IMR-90 (cell line): ENCODE data around the gene CD9. TPM values are rescaled to one million over a fixed set of nuclear protein-coding genes. Genes with fewer than 3 reads are reported as not detected.

Experiments
- ATAC-seq: fragments of 200-7000 bp; cut with Tn5 transposase; 2 replicates; pipeline ENCODE4 v1.9.1; 2020; ENCODE audit warnings: low read depth, mild to moderate bottlenecking, moderate library complexity
- BruUV-seq: library from RNA; stranded (reverse); fragments of 400-500 nt; replicated peaks from 2 replicates; lab custom pipeline; 2021; lab: Mats Ljungman, UMichigan
- CTCF ChIA-PET: fragments of 300-600 bp; formaldehyde crosslinking; extraction: SDS; loops from one replicate; lab custom pipeline; 2021; ENCODE audit warnings: antibody characterized with exemption; lab: Yijun Ruan, JAX
- POLR2A ChIA-PET: fragments of 300-600 bp; sonication (Branson Sonifier 250); formaldehyde crosslinking; loops from one replicate; lab custom pipeline; 2022; ENCODE audit warnings: antibody characterized with exemption; ENCODE audit not compliant: unreplicated experiment; lab: Charles Lee
- DNase-seq: peaks from one replicate; pipeline ENCODE4 v3.0.0; 2013
- H2AFZ ChIP-seq: replicated peaks from 2 replicates; pipeline ENCODE3; 2013; ENCODE audit warnings: low read length, mild to moderate bottlenecking; ENCODE audit not compliant: poor library complexity
- H2AK5ac ChIP-seq: 2 replicates; pipeline ENCODE4 v1.6.1; 2013; ENCODE audit warnings: low read depth, low read length, inconsistent platforms
- H2AK9ac ChIP-seq: replicated peaks from 2 replicates; pipeline ENCODE3; 2013; ENCODE audit warnings: mild to moderate bottlenecking, low read depth, low read length, moderate library complexity; ENCODE audit not compliant: poor library complexity
- H2BK120ac ChIP-seq: 2 replicates; pipeline ENCODE4 v1.6.1; 2013; ENCODE audit warnings: low read depth, low read length, inconsistent platforms
- H2BK15ac ChIP-seq: 3 replicates; pipeline ENCODE4 v1.6.1; 2013; ENCODE audit warnings: low read depth, low read length, inconsistent platforms
- H2BK20ac ChIP-seq: 2 replicates; pipeline ENCODE4 v1.6.1; 2013; ENCODE audit warnings: low read depth, mild to moderate bottlenecking, inconsistent platforms, low read length, moderate library complexity
- H2BK5ac ChIP-seq: 2 replicates; pipeline ENCODE4 v1.6.1; 2013; ENCODE audit warnings: mild to moderate bottlenecking, low read depth, low read length, inconsistent platforms; ENCODE audit not compliant: poor library complexity, severe bottlenecking
- H3K14ac ChIP-seq: replicated peaks from 2 replicates; pipeline ENCODE4 v1.6.1; 2013; ENCODE audit warnings: low read depth, low read length, inconsistent platforms
- H3K18ac ChIP-seq: 2 replicates; pipeline ENCODE4 v1.6.1; 2013; ENCODE audit warnings: low read depth, low read length, control low read depth
- H3K23ac ChIP-seq: 2 replicates; pipeline ENCODE4 v1.6.1; 2013; ENCODE audit warnings: low read depth, low read length, inconsistent platforms
- H3K27ac ChIP-seq: 2 replicates; pipeline ENCODE4 v1.5.1; 2013; ENCODE audit warnings: mild to moderate bottlenecking, control low read depth, low read length; ENCODE audit not compliant: insufficient read depth
- H3K27me3 ChIP-seq: 2 replicates; pipeline ENCODE4 v1.6.1; 2013; ENCODE audit warnings: low read length; ENCODE audit not compliant: control insufficient read depth, insufficient read depth
- H3K36me3 ChIP-seq: 2 replicates; pipeline ENCODE4 v1.6.1; 2013; ENCODE audit warnings: low read length, mixed read lengths; ENCODE audit not compliant: control insufficient read depth, insufficient read depth
- H3K4ac ChIP-seq: 2 replicates; pipeline ENCODE4 v1.6.1; 2013; ENCODE audit warnings: low read depth, low read length, inconsistent platforms
- H3K4me1 ChIP-seq: 2 replicates; pipeline ENCODE4 v1.6.1; 2013; ENCODE audit warnings: low read length, mixed read lengths; ENCODE audit not compliant: control insufficient read depth, insufficient read depth
- H3K4me2 ChIP-seq: 2 replicates; pipeline ENCODE4 v1.6.1; 2013; ENCODE audit warnings: low read depth, mild to moderate bottlenecking, control low read depth, low read length, moderate library complexity
- H3K4me3 ChIP-seq: 2 replicates; pipeline ENCODE4 v1.5.1; 2013; ENCODE audit warnings: low read depth, mild to moderate bottlenecking, control low read depth, low read length, moderate library complexity; ENCODE audit not compliant: insufficient read depth
- H3K56ac ChIP-seq: 2 replicates; pipeline ENCODE4 v1.6.1; 2013; ENCODE audit warnings: low read length, inconsistent platforms; ENCODE audit not compliant: insufficient read depth; ENCODE audit errors: extremely low read depth
- H3K79me1 ChIP-seq, 2 experiments: 2 replicates each; pipeline ENCODE4 v1.6.1; 2013; ENCODE audit warnings: low read length in 2 of 2, inconsistent platforms in 1 of 2, low read depth in 1 of 2
- H3K9ac ChIP-seq: 2 replicates; pipeline ENCODE4 v1.6.1; 2013; ENCODE audit warnings: low read depth, low read length, control low read depth
- H3K9me1 ChIP-seq: 2 replicates; pipeline ENCODE4 v1.6.1; 2013; ENCODE audit warnings: low read length, inconsistent platforms; ENCODE audit not compliant: insufficient read depth
- H3K9me3 ChIP-seq: 2 replicates; pipeline ENCODE4 v1.6.1; 2013; ENCODE audit warnings: low read length; ENCODE audit not compliant: control insufficient read depth, insufficient read depth
- H4K20me1 ChIP-seq: 2 replicates; pipeline ENCODE4 v1.6.1; 2013; ENCODE audit warnings: low read length, inconsistent platforms; ENCODE audit not compliant: insufficient read depth
- H4K5ac ChIP-seq: 2 replicates; pipeline ENCODE4 v1.6.1; 2013; ENCODE audit warnings: mild to moderate bottlenecking, low read depth, low read length, control low read depth
- H4K8ac ChIP-seq, 2 experiments: 2 replicates each; pipeline ENCODE4 v1.6.1; 2013; ENCODE audit warnings: low read depth in 2 of 2, low read length in 2 of 2, control low read depth in 1 of 2, inconsistent platforms in 1 of 2
- H4K91ac ChIP-seq: 2 replicates; pipeline ENCODE4 v1.6.1; 2013; ENCODE audit warnings: low read depth, low read length, inconsistent platforms; ENCODE audit not compliant: insufficient read depth
- BHLHE40 ChIP-seq: fragments of 150-350 bp; IDR thresholded peaks from 2 replicates; pipeline ENCODE4 v1.6.1; 2016; ENCODE audit warnings: mild to moderate bottlenecking, low read depth, low read length
- CEBPB ChIP-seq: IDR thresholded peaks from 2 replicates; pipeline ENCODE4 v1.6.1; 2012; ENCODE audit warnings: low read depth, low read length, improper control_type of control experiment
- FOS ChIP-seq: fragments of 150-350 bp; IDR thresholded peaks from 2 replicates; pipeline ENCODE4 v1.6.1; 2016; ENCODE audit warnings: low read depth, low read length
- MXI1 ChIP-seq: IDR thresholded peaks from 2 replicates; pipeline ENCODE4 v1.6.1; 2012; ENCODE audit warnings: low read depth, mild to moderate bottlenecking, low read length, moderate library complexity, borderline replicate concordance
- RAD21 ChIP-seq: IDR thresholded peaks from 2 replicates; pipeline ENCODE4 v1.6.1; 2012; ENCODE audit warnings: low read length, improper control_type of control experiment
- SMC3 ChIP-seq: fragments of 150-350 bp; IDR thresholded peaks from 2 replicates; pipeline ENCODE4 v1.6.1; 2016; ENCODE audit warnings: low read depth, mild to moderate bottlenecking, antibody characterized with exemption, low read length, moderate library complexity
- WGBS, 2 experiments: methylation state at CpG; one replicate each; pipeline versions ENCODE4 v1.1.5 to v1.1.7; 2013; ENCODE audit warnings: missing lambda C conversion rate in 2 of 2; ENCODE audit not compliant: insufficient read length in 1 of 2; ENCODE audit errors: extremely low coverage in 2 of 2; 5-methylcytosine and 5-hydroxymethylcytosine counted together
- dilution Hi-C: fragments of 300-500 bp; cut with HindIII; formaldehyde crosslinking; loops from one replicate; pipeline ENCODE4 v1.14.3; 2018; ENCODE audit warnings: low sequenced_read_pairs; ENCODE audit not compliant: unreplicated experiment
- in situ Hi-C: fragments of 300-500 bp; cut with MboI; formaldehyde crosslinking; loops from 3 replicates; pipeline ENCODE4 v1.14.3; 2019; ENCODE audit warnings: low sequenced_read_pairs, inconsistent platforms, mixed read lengths
- intact Hi-C: fragments of 100-400 bp; cut with micrococcal nuclease; formaldehyde crosslinking; loops from 2 replicates; pipeline ENCODE4 v1.10.0; 2022
- polyA plus RNA-seq, 3 experiments: library from polyadenylated mRNA; depleted of rRNA; stranded (reverse); fragments of >200 nt; gene quantifications; 2 replicates each; pipeline ENCODE4 v1.2.3, GENCODE V29; 2012; ENCODE audit warnings: low replicate concordance in 1 of 3
- total RNA-seq: library from RNA; depleted of rRNA; stranded (reverse); fragments of >200 nt; gene quantifications from 2 replicates; pipeline ENCODE4 v1.2.3, GENCODE V29; 2012
- TF ChIP-seq, protein P1 (sequence below): fragments of 150-350 bp; IDR thresholded peaks from 2 replicates; pipeline ENCODE4 v1.6.1; 2017; ENCODE audit warnings: mild to moderate bottlenecking, antibody characterized with exemption, low read length, low read depth

Gene CD9
- total and polyA plus RNA-seq, 2 of the 4 experiments (the other 2 are of a cell fraction): 48.8 to 70.9 TPM

DNA sequence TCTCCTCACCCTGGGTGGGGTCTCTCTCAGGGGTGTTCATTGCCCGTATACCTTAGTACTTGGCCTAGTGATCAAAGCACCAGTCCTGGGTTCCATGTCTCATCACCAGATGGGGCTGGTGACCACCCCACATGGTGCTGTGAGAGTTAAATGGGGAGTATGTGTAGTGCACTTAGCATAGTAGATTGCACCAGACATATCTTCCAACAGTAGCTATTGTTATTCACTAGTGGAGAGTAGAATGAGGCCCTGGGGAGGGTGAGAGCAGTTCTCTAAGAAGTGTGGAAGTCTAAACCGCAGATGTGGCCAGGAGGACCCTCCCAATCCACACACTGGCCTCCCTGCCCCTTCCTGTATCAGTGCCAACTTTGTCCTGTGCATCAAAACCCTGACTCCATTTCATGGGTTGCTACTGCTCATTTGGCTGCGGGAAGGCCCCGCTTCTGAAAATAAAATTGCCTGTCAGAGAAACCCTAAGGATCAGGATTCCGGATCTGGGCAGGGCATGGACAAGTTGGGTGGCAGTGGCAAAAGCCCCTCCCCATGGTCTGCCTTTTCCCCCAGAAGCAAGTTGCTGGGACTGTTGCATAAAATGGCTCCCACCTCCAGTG is 4.4 kb downstream of the CD9 start:
- no peak overlapping the region for H3K4me2 ChIP-seq
- H2AK9ac ChIP-seq: peak overlapping the region; percentile 7
- H4K20me1 ChIP-seq: peaks cover 12% of the 10 kb centered on the region; the same call in 1 of the 2 replicates
- H2BK15ac ChIP-seq: no peak overlapping the region
- H3K4ac ChIP-seq: peak overlapping the region; percentile 67; the same call in 1 of the 2 replicates
- DNase-seq: no peak
- no peak overlapping the region for H2BK20ac ChIP-seq
- dilution Hi-C loops (no loop called here), intact Hi-C loops (no loop called here), in situ Hi-C loops (loop anchor here (5.0 kb wide), 1 partner anchor 73 kb away; no protein-coding TSS in a partner anchor)
- TF ChIP-seq FOS (no peak), BHLHE40 (no peak), RAD21 (no peak), MXI1 (no peak), SMC3 (no peak), CEBPB (no peak)
- TF ChIP-seq, protein P1, sequence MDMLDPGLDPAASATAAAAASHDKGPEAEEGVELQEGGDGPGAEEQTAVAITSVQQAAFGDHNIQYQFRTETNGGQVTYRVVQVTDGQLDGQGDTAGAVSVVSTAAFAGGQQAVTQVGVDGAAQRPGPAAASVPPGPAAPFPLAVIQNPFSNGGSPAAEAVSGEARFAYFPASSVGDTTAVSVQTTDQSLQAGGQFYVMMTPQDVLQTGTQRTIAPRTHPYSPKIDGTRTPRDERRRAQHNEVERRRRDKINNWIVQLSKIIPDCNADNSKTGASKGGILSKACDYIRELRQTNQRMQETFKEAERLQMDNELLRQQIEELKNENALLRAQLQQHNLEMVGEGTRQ: no peak
- H3K27ac ChIP-seq: no peak overlapping the region
- H4K5ac ChIP-seq: peak overlapping the region; percentile 23; the same call in 1 of the 2 replicates
- H3K9me1 ChIP-seq: peaks cover 17% of the 10 kb centered on the region
- H3K79me1 ChIP-seq: peaks cover 3 to 61% of the 10 kb centered on the region in 2 experiments; a peak in 2 of 4 replicates
- no peak overlapping the region for H2BK5ac ChIP-seq
- H2AK5ac ChIP-seq: peak overlapping the region; percentile 13; the same call in 1 of the 2 replicates
- no peak overlapping the region for H3K4me3 ChIP-seq
- CTCF ChIA-PET: interaction anchor here (2.1 kb wide), 1 partner anchor 74 kb away, joined by 6 read pairs; no protein-coding TSS in a partner anchor
- peaks cover 15% of the 10 kb centered on the region for H3K4me1 ChIP-seq
- H4K91ac ChIP-seq: no peak overlapping the region; the same call in 1 of the 2 replicates
- no peak overlapping the region; the same call in 1 of the 2 replicates for H3K18ac ChIP-seq
- BruUV-seq: no TSS peak
- H3K14ac ChIP-seq: peak overlapping the region; percentile 55
- POLR2A ChIA-PET: no interaction called here
- H3K56ac ChIP-seq: no peak overlapping the region
- H4K8ac ChIP-seq: peak overlapping the region in 1 of 2 experiments; percentile 17; a peak in 1 of 4 replicates
- H2BK120ac ChIP-seq: peak overlapping the region; percentile 42
- no peak for ATAC-seq
- peak overlapping the region; percentile 19 for H2AFZ ChIP-seq
- WGBS, 2 experiments: 100% methylated on average over 2 of the region's 5 CpGs; no CpG with 5 or more reads in 1 of the 2 experiments
- H3K9me3 ChIP-seq: no peaks in the 10 kb centered on the region
- no peaks in the 10 kb centered on the region for H3K36me3 ChIP-seq
- H3K9ac ChIP-seq: no peak overlapping the region
- no peaks in the 10 kb centered on the region for H3K27me3 ChIP-seq
- no peak overlapping the region for H3K23ac ChIP-seq
